H1 (cell line): ENCODE measurements around the gene RGS6. TPM values are rescaled to one million over a fixed set of nuclear protein-coding genes. Genes with fewer than 3 reads are reported as not detected.
A peak's percentile ranks its signal among the peaks of the same experiment; 100 is the strongest.

ENCODE experiments used
- CTCF ChIA-PET: fragments of 300-600 bp; sonication (Branson Sonifier 250); formaldehyde crosslinking; loops from one replicate; lab custom pipeline; 2021; ENCODE audit not compliant: partially characterized antibody; lab: Charles Lee
- POLR2A ChIA-PET: fragments of 300-600 bp; sonication (Branson Sonifier 250); formaldehyde crosslinking; loops from one replicate; lab custom pipeline; 2021; ENCODE audit warnings: inconsistent platforms; ENCODE audit not compliant: partially characterized antibody; lab: Charles Lee
- DNase-seq, 2 experiments: peaks; one replicate each; pipeline versions ENCODE4 v3.0.0 to v3.0.0-alpha.2; 2010 to 2022; ENCODE audit warnings: low spot score in 2 of 2, low read depth in 1 of 2, mixed read lengths in 1 of 2
- FAIRE-seq: peaks from 2 replicates; lab custom pipeline; 2011; peaks lifted over from hg19 to GRCh38; lab: Jason Lieb, UNC
- H2AFZ ChIP-seq: 2 replicates; pipeline ENCODE4 v1.8.1; 2012; ENCODE audit warnings: low read length, inconsistent platforms
- H2AK5ac ChIP-seq: 2 replicates; pipeline ENCODE4 v1.6.1; 2013; ENCODE audit warnings: low read depth, low read length
- H2BK120ac ChIP-seq: replicated peaks from 2 replicates; pipeline ENCODE3; 2013; ENCODE audit warnings: low read depth, low read length, inconsistent platforms
- H2BK12ac ChIP-seq: 2 replicates; pipeline ENCODE4 v1.6.1; 2013; ENCODE audit warnings: low read depth, low read length
- H2BK15ac ChIP-seq: 2 replicates; pipeline ENCODE4 v1.6.1; 2013; ENCODE audit warnings: low read length
- H2BK20ac ChIP-seq: 2 replicates; pipeline ENCODE4 v1.6.1; 2013; ENCODE audit warnings: low read length
- H2BK5ac ChIP-seq: 2 replicates; pipeline ENCODE4 v1.6.1; 2013; ENCODE audit warnings: low read depth, low read length
- H3K14ac ChIP-seq: 2 replicates; pipeline ENCODE4 v1.6.1; 2013; ENCODE audit warnings: inconsistent platforms; ENCODE audit not compliant: insufficient read length
- H3K18ac ChIP-seq: 2 replicates; pipeline ENCODE4 v1.6.1; 2013; ENCODE audit warnings: low read length; ENCODE audit errors: extremely low read depth
- H3K23ac ChIP-seq: 2 replicates; pipeline ENCODE4 v1.6.1; 2013; ENCODE audit warnings: inconsistent platforms; ENCODE audit not compliant: insufficient read length
- H3K23me2 ChIP-seq: 2 replicates; pipeline ENCODE4 v1.6.1; 2013; ENCODE audit warnings: low read depth, low read length
- H3K27ac ChIP-seq: 2 replicates; pipeline ENCODE4 v1.6.1; 2011; ENCODE audit warnings: low read depth, low read length, inconsistent platforms
- H3K27me3 ChIP-seq, 4 experiments: replicated peaks in 1 of 4; 1 replicate in 1 of 4; 2 replicates in 3 of 4; pipeline versions ENCODE4 v1.6.1 to v1.8.1; 2011 to 2013; ENCODE audit warnings: low read length in 3 of 4, mild to moderate bottlenecking in 3 of 4, inconsistent platforms in 2 of 4, mixed read lengths in 2 of 4, moderate library complexity in 1 of 4; ENCODE audit not compliant: control insufficient read depth in 3 of 4, insufficient read depth in 3 of 4; ENCODE audit errors: extremely low read depth in 1 of 4
- H3K36me3 ChIP-seq, 4 experiments: 2 replicates each; pipeline versions ENCODE4 v1.6.1 to v1.8.1; 2011 to 2013; ENCODE audit warnings: mild to moderate bottlenecking in 4 of 4, low read length in 3 of 4, moderate library complexity in 2 of 4, control low read depth in 1 of 4, inconsistent platforms in 1 of 4; ENCODE audit not compliant: insufficient read depth in 4 of 4, control insufficient read depth in 2 of 4
- H3K4ac ChIP-seq: replicated peaks from 2 replicates; pipeline ENCODE3; 2013; ENCODE audit warnings: low read length, low read depth, mixed read lengths, inconsistent platforms; ENCODE audit not compliant: insufficient read length
- H3K4me1 ChIP-seq, 4 experiments: replicated peaks in 1 of 4; 1 replicate in 1 of 4; 2 replicates in 3 of 4; pipeline versions ENCODE4 v1.6.1 to v1.8.1; 2011 to 2013; ENCODE audit warnings: low read length in 3 of 4, inconsistent platforms in 2 of 4, mixed read lengths in 1 of 4; ENCODE audit not compliant: insufficient read depth in 4 of 4, control insufficient read depth in 3 of 4
- H3K4me2 ChIP-seq, 2 experiments: 2 replicates each; pipeline versions ENCODE4 v1.6.1 to v1.8.1; 2011 to 2013; ENCODE audit warnings: low read depth in 2 of 2, low read length in 2 of 2, control low read depth in 1 of 2, inconsistent platforms in 1 of 2, mild to moderate bottlenecking in 1 of 2; ENCODE audit not compliant: insufficient read depth in 1 of 2
- H3K4me3 ChIP-seq, 4 experiments: fragments of 200-600, 300-600 bp in 1 of 4; sonication (generic), shearing (Covaris generic), sonication (Bioruptor Twin) in 1 of 4; 2 replicates each; pipeline versions ENCODE4 v1.5.1 to v1.8.1; 2011 to 2016; ENCODE audit warnings: low read length in 4 of 4, low read depth in 3 of 4, control low read depth in 2 of 4, inconsistent platforms in 2 of 4, mild to moderate bottlenecking in 2 of 4, mixed read lengths in 1 of 4, moderate library complexity in 1 of 4; ENCODE audit not compliant: insufficient read depth in 2 of 4; ENCODE audit errors: extremely low read depth in 1 of 4
- H3K56ac ChIP-seq: replicated peaks from 2 replicates; pipeline ENCODE3; 2013; ENCODE audit warnings: low read depth, mild to moderate bottlenecking, mixed read lengths, low read length, inconsistent platforms; ENCODE audit not compliant: insufficient read length
- H3K79me1 ChIP-seq: 2 replicates; pipeline ENCODE4 v1.6.1; 2013; ENCODE audit warnings: low read depth, low read length, control low read depth
- H3K79me2 ChIP-seq, 2 experiments: 2 replicates each; pipeline versions ENCODE4 v1.6.1 to v1.8.1; 2012 to 2013; ENCODE audit warnings: low read length in 2 of 2, mild to moderate bottlenecking in 2 of 2, inconsistent platforms in 1 of 2; ENCODE audit not compliant: insufficient read depth in 2 of 2, control insufficient read depth in 1 of 2
- H3K9ac ChIP-seq, 4 experiments: replicated peaks in 1 of 4; 1 replicate in 1 of 4; 2 replicates in 3 of 4; pipeline versions ENCODE4 v1.6.1 to v1.8.1; 2011 to 2013; ENCODE audit warnings: low read depth in 3 of 4, low read length in 3 of 4, control low read depth in 2 of 4, mild to moderate bottlenecking in 2 of 4, moderate library complexity in 2 of 4, inconsistent platforms in 1 of 4; ENCODE audit errors: extremely low read depth in 1 of 4
- H3K9me3 ChIP-seq, 2 experiments: 2 replicates each; pipeline versions ENCODE4 v1.6.1 to v1.8.1; 2012 to 2013; ENCODE audit warnings: mild to moderate bottlenecking in 2 of 2, moderate library complexity in 2 of 2, control low read depth in 1 of 2, inconsistent platforms in 1 of 2, low read depth in 1 of 2, low read length in 1 of 2, mixed read lengths in 1 of 2; ENCODE audit not compliant: insufficient read depth in 2 of 2
- H4K20me1 ChIP-seq, 2 experiments: replicated peaks in 1 of 2; 2 replicates each; pipeline versions ENCODE3 to v1.8.1; 2011 to 2013; ENCODE audit warnings: inconsistent platforms in 2 of 2, low read length in 2 of 2, mild to moderate bottlenecking in 1 of 2; ENCODE audit not compliant: insufficient read depth in 2 of 2, control insufficient read depth in 1 of 2
- H4K5ac ChIP-seq: 2 replicates; pipeline ENCODE4 v1.6.1; 2013; ENCODE audit warnings: low read length, low read depth, mixed read lengths, inconsistent platforms; ENCODE audit not compliant: insufficient read length
- H4K8ac ChIP-seq: 2 replicates; pipeline ENCODE4 v1.8.0; 2013; ENCODE audit warnings: mild to moderate bottlenecking, moderate library complexity, low read length, inconsistent platforms; ENCODE audit not compliant: insufficient read depth; ENCODE audit errors: extremely low read depth
- H4K91ac ChIP-seq: replicated peaks from 2 replicates; pipeline ENCODE3; 2013; ENCODE audit warnings: low read length, mixed read lengths, inconsistent platforms; ENCODE audit not compliant: insufficient read length
- CTCF ChIP-seq, 3 experiments: IDR thresholded peaks; 1 replicate in 2 of 3; 2 replicates in 1 of 3; pipeline versions ENCODE4 v1.5.1 to v1.6.1; 2011; ENCODE audit warnings: low read length in 3 of 3, mild to moderate bottlenecking in 3 of 3, inconsistent platforms in 2 of 3, low read depth in 1 of 3, moderate library complexity in 1 of 3; ENCODE audit not compliant: insufficient read depth in 1 of 3; ENCODE audit errors: control extremely low read depth in 1 of 3
- E2F6 ChIP-seq: IDR thresholded peaks from 2 replicates; pipeline ENCODE4 v1.6.1; 2012; ENCODE audit warnings: inconsistent platforms
- EGR1 ChIP-seq: IDR thresholded peaks from 2 replicates; pipeline ENCODE4 v1.6.1; 2011; ENCODE audit warnings: low read depth, low read length, borderline replicate concordance
- POLR2A ChIP-seq, 2 experiments: IDR thresholded peaks; 1 replicate in 1 of 2; 2 replicates in 1 of 2; pipeline ENCODE4 v1.6.1; 2011; ENCODE audit warnings: low read depth in 2 of 2, low read length in 2 of 2, mild to moderate bottlenecking in 2 of 2; ENCODE audit errors: control extremely low read depth in 1 of 2
- RAD21 ChIP-seq, 2 experiments: IDR thresholded peaks in 1 of 2; conservative IDR thresholded peaks in 1 of 2; 2 replicates each; pipeline ENCODE4 v1.6.1; 2011; ENCODE audit warnings: low read depth in 2 of 2, low read length in 2 of 2, improper control_type of control experiment in 1 of 2, inconsistent platforms in 1 of 2, mild to moderate bottlenecking in 1 of 2, moderate library complexity in 1 of 2
- RNF2 ChIP-seq: fragments of 200-900, 300-1000 bp; sonication (generic); IDR thresholded peaks from 2 replicates; pipeline ENCODE4 v1.7.1; 2016; ENCODE audit warnings: borderline replicate concordance, low read depth, mild to moderate bottlenecking, antibody characterized with exemption, low read length; ENCODE audit not compliant: poor library complexity, severe bottlenecking; ENCODE audit errors: missing control alignments
- whole genome bisulfite sequencing, 2 experiments: shearing (Covaris generic) in 1 of 2; methylation state at CpG; one replicate each; pipeline versions ENCODE4 v1.1.6 to v1.1.7; 2013 to 2015; ENCODE audit warnings: low lambda C conversion rate in 2 of 2, mixed read lengths in 2 of 2, inconsistent platforms in 1 of 2, low coverage in 1 of 2, missing lambda C conversion rate in 1 of 2; ENCODE audit not compliant: insufficient replicate concordance in 2 of 2, insufficient coverage in 1 of 2, insufficient read length in 1 of 2; ENCODE audit errors: extremely low coverage in 1 of 2, missing lambda C conversion rate in 1 of 2; 5-methylcytosine and 5-hydroxymethylcytosine counted together
- polyA plus RNA-seq, 7 experiments: library from polyadenylated mRNA; depleted of rRNA in 3 of 7; stranded (reverse) in 5 of 7; unstranded in 2 of 7; fragments of >200 nt in 5 of 7; fragments of 200-250 nt in 2 of 7; gene quantifications; 1 replicate in 5 of 7; 2 replicates in 1 of 7; 4 replicates in 1 of 7; pipeline versions ENCODE4 v1.2.1 to v1.2.3, GENCODE V29; 2011 to 2013; ENCODE audit warnings: missing spikeins in 2 of 7, mixed read lengths in 2 of 7
- total RNA-seq: library from RNA; stranded (reverse); fragmentation: NEBNext Ultra II Directional; extraction: Animal tissue kit (Norgen Biotek cat#: 25700); gene quantifications from 2 replicates; pipeline ENCODE4 v1.2.1, GENCODE V29; 2021

The RGS6 gene
- total and polyA plus RNA-seq, 2 of the 8 experiments (the other 6 are each of a cell fraction or from before 2014, with no cell fraction given) = 0.26 to 1.1 TPM

GRCh38 chr14:72416892-72417291 lies 484.7 kb downstream of the RGS6 start:
- H3K79me2 ChIP-seq = no peaks in the 10 kb centered on the region
- H3K9ac ChIP-seq = no peak overlapping the region
- H4K91ac ChIP-seq = no peak overlapping the region
- no peaks in the 10 kb centered on the region for H3K27me3 ChIP-seq
- peaks cover 9 to 11% of the 10 kb centered on the region in 2 experiments for H3K9me3 ChIP-seq
- H3K79me1 ChIP-seq = no peaks in the 10 kb centered on the region
- no peak overlapping the region for H3K14ac ChIP-seq
- H3K4me1 ChIP-seq = peaks cover 0 to 4% (median 0%) of the 10 kb centered on the region in 4 experiments; a peak in 1 of 7 replicates
- H2BK120ac ChIP-seq = no peak overlapping the region
- H3K23ac ChIP-seq = no peak overlapping the region
- H4K5ac ChIP-seq = no peak overlapping the region
- no peak overlapping the region for H3K4ac ChIP-seq
- no peak overlapping the region for H2BK5ac ChIP-seq
- no peaks in the 10 kb centered on the region for H3K23me2 ChIP-seq
- no peak overlapping the region for H2BK20ac ChIP-seq
- peaks cover 0 to 5% (median 0%) of the 10 kb centered on the region in 4 experiments; a peak in 1 of 8 replicates for H3K36me3 ChIP-seq
- H3K4me2 ChIP-seq = no peak overlapping the region
- TF ChIP-seq E2F6 (no peak), EGR1 (no peak), CTCF (IDR thresholded peaks at IDR 0.05; ENCODE audit: control extremely low read depth in 1 of 3, insufficient read depth in 1 of 3, low read depth in 1 of 3, low read length in 3 of 3) (peak; percentile 1 to 53 (median 48); a peak in 2 of 4 replicates), RAD21 (IDR thresholded peaks at IDR 0.05 in 1 of 2, conservative IDR thresholded peaks at IDR 0.05 in 1 of 2; ENCODE audit: low read depth in 2 of 2, low read length in 2 of 2) (peak in 1 of 2 experiments; percentile 24; a peak in 2 of 4 replicates), POLR2A (IDR thresholded peaks at IDR 0.05; ENCODE audit: control extremely low read depth in 1 of 2, low read depth in 2 of 2, low read length in 2 of 2) (no peak), RNF2 (no peak)
- H2AFZ ChIP-seq = no peak overlapping the region
- DNase-seq (no peak), FAIRE-seq (no peak)
- no peaks in the 10 kb centered on the region for H4K20me1 ChIP-seq
- H4K8ac ChIP-seq = no peak overlapping the region
- no peak overlapping the region for H3K27ac ChIP-seq
- no peak overlapping the region for H2AK5ac ChIP-seq
- no peak overlapping the region for H3K18ac ChIP-seq
- ChIA-PET CTCF (interaction anchor here (0.7 to 2.4 kb wide), 11 partner anchors 9 to 562 kb away, joined by 3 to 13 read pairs (median 3); no protein-coding TSS in a partner anchor), POLR2A (no interaction called here)
- H3K4me3 ChIP-seq = no peak overlapping the region
- no peak overlapping the region for H3K56ac ChIP-seq
- WGBS, 2 experiments = 77% methylated on average over 7 of the region's 7 CpGs; no CpG with 5 or more reads in 1 of the 2 experiments
- no peak overlapping the region for H2BK15ac ChIP-seq
- H2BK12ac ChIP-seq = no peak overlapping the region
